HG03521 (cell line): ENCODE results near the gene NEUROD2.

ENCODE experiments used
- ATAC-seq: cut with Tn5 transposase; IDR thresholded peaks from one replicate; pipeline ENCODE4 v1.9.1; 2021; ENCODE audit warnings: mild to moderate bottlenecking, moderate library complexity; ENCODE audit not compliant: unreplicated experiment

NEUROD2 gene

GRCh38 chr17:39618956-39619785 is 11.5 kb upstream of the NEUROD2 start:
- no peak for ATAC-seq

GRCh38 chr17:39618246-39618913 is 10.7 kb upstream of the NEUROD2 start:
- no peak for ATAC-seq

- ATAC-seq, result no peak
These were observed 9.9 kb upstream of the NEUROD2 start for GRCh38 chr17:39617446-39618245.

GRCh38 chr17:39617100-39617445 is 9.4 kb upstream of the NEUROD2 start:
- ATAC-seq, result no peak

GRCh38 chr17:39615434-39615833 is 7.7 kb upstream of the NEUROD2 start:
- no peak for ATAC-seq

GRCh38 chr17:39614545-39615157 is 6.9 kb upstream of the NEUROD2 start:
- ATAC-seq, result no peak

GRCh38 chr17:39612935-39613464 is 5.3 kb upstream of the NEUROD2 start:
- ATAC-seq, result no peak

GRCh38 chr17:39612291-39612894 is 4.7 kb upstream of the NEUROD2 start:
- no peak for ATAC-seq

- ATAC-seq, result no peak
These were observed 3.8 kb upstream of the NEUROD2 start for GRCh38 chr17:39611401-39612112.

- no peak for ATAC-seq
These were observed 1.8 kb upstream of the NEUROD2 start for GRCh38 chr17:39609416-39610025.

GRCh38 chr17:39608142-39608981 is 642 bp upstream of the NEUROD2 start:
- ATAC-seq, result no peak

- no peak for ATAC-seq
These were observed 466 bp downstream of the NEUROD2 start for GRCh38 chr17:39607057-39607850.

- no peak for ATAC-seq
These were observed 1.2 kb downstream of the NEUROD2 start for GRCh38 chr17:39606434-39607056.

GRCh38 chr17:39605492-39606433 is 2.0 kb downstream of the NEUROD2 start:
- no peak for ATAC-seq

GRCh38 chr17:39604911-39605491 is 2.7 kb downstream of the NEUROD2 start:
- ATAC-seq, result no peak
